Ishikawa (cell line): ENCODE data around the gene WBP11.

Experiments used
- CEBPB ChIP-seq: IDR thresholded peaks from 2 replicates; pipeline ENCODE4 v1.6.1; 2012
- CREB1 ChIP-seq: IDR thresholded peaks from 2 replicates; pipeline ENCODE4 v1.6.1; 2012; ENCODE audit warnings: low read depth
- EGR1 ChIP-seq: IDR thresholded peaks from 2 replicates; pipeline ENCODE4 v1.6.1; 2012
- EP300 ChIP-seq: IDR thresholded peaks from 2 replicates; pipeline ENCODE4 v1.6.1; 2012; ENCODE audit warnings: borderline replicate concordance
- FOXM1 ChIP-seq: IDR thresholded peaks from 2 replicates; pipeline ENCODE4 v1.6.1; 2012; ENCODE audit warnings: low read depth, borderline replicate concordance
- NFIC ChIP-seq: IDR thresholded peaks from 2 replicates; pipeline ENCODE4 v1.6.1; 2012
- RAD21 ChIP-seq: IDR thresholded peaks from 2 replicates; pipeline ENCODE4 v1.6.1; 2012; ENCODE audit warnings: low read depth
- TAF1 ChIP-seq: IDR thresholded peaks from 2 replicates; pipeline ENCODE4 v1.6.1; 2012; ENCODE audit warnings: low read depth, mild to moderate bottlenecking
- TCF12 ChIP-seq: IDR thresholded peaks from 2 replicates; pipeline ENCODE4 v1.6.1; 2012; ENCODE audit warnings: low read depth
- TEAD4 ChIP-seq: IDR thresholded peaks from 2 replicates; pipeline ENCODE4 v1.6.1; 2012
- USF1 ChIP-seq: IDR thresholded peaks from 2 replicates; pipeline ENCODE4 v1.6.1; 2012
- YY1 ChIP-seq: IDR thresholded peaks from 2 replicates; pipeline ENCODE4 v1.6.1; 2012; ENCODE audit warnings: low read depth
- ZBTB7A ChIP-seq: IDR thresholded peaks from 2 replicates; pipeline ENCODE4 v1.6.1; 2012; ENCODE audit warnings: low read depth
- TF ChIP-seq, protein P1 (sequence below): IDR thresholded peaks from 2 replicates; pipeline ENCODE4 v1.6.1; 2012; ENCODE audit warnings: low read depth, mild to moderate bottlenecking
- TF ChIP-seq, protein P2 (sequence below): IDR thresholded peaks from 2 replicates; pipeline ENCODE4 v1.6.1; 2012

WBP11 gene

GRCh38 chr12:14839262-14839661 is 36.0 kb upstream of the WBP11 start:
- TF ChIP-seq TAF1 (no peak), FOXM1 (no peak), EP300 (no peak), CEBPB (no peak), YY1 (no peak), ZBTB7A (no peak), EGR1 (no peak), NFIC (no peak), TCF12 (no peak), USF1 (no peak), CREB1 (no peak), TEAD4 (no peak), RAD21 (no peak)
- TF ChIP-seq, protein P1, sequence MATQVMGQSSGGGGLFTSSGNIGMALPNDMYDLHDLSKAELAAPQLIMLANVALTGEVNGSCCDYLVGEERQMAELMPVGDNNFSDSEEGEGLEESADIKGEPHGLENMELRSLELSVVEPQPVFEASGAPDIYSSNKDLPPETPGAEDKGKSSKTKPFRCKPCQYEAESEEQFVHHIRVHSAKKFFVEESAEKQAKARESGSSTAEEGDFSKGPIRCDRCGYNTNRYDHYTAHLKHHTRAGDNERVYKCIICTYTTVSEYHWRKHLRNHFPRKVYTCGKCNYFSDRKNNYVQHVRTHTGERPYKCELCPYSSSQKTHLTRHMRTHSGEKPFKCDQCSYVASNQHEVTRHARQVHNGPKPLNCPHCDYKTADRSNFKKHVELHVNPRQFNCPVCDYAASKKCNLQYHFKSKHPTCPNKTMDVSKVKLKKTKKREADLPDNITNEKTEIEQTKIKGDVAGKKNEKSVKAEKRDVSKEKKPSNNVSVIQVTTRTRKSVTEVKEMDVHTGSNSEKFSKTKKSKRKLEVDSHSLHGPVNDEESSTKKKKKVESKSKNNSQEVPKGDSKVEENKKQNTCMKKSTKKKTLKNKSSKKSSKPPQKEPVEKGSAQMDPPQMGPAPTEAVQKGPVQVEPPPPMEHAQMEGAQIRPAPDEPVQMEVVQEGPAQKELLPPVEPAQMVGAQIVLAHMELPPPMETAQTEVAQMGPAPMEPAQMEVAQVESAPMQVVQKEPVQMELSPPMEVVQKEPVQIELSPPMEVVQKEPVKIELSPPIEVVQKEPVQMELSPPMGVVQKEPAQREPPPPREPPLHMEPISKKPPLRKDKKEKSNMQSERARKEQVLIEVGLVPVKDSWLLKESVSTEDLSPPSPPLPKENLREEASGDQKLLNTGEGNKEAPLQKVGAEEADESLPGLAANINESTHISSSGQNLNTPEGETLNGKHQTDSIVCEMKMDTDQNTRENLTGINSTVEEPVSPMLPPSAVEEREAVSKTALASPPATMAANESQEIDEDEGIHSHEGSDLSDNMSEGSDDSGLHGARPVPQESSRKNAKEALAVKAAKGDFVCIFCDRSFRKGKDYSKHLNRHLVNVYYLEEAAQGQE, result no peak
- TF ChIP-seq, protein P2, sequence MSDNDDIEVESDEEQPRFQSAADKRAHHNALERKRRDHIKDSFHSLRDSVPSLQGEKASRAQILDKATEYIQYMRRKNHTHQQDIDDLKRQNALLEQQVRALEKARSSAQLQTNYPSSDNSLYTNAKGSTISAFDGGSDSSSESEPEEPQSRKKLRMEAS, result no peak

DNA sequence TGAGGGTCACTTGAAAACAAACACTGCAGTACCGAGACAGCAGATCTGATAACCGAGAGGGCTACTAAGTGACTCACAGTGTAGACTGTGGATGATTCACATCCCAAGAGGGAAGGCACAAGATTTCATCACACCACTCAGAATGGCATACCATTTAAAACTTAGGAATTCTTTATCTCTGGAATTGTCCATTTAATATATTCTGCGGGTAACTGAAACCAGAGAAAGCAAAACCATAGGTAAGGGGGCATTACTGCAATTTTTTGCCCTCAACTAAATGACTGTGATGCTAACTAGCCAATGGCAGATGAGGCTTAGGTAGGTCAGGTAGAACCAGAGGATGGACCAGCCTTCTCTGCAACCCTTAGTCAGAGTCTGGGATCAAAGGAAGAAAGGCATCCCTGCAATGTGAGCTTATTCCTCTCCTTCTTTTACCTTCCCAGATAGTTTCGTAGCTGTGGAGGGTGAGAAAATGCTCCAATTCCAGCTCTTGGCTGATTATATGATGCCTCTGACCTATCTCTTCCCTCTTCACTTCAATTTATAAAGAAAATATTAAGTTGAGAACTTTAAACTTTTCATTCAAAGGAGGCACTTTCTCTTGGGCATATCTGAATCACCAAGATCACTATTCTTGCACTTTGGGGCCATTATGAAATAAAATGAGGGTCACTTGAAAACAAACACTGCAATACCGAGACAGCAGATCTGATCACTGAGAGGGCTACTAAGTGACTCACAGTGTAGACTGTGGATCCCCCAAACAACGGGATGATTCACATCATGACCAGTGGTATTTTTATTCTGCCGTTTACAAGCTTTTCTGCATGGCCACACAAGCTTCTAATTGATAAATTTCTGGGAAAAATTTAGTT is 33.3 kb upstream of the WBP11 start:
- TF ChIP-seq, protein P1, result no peak
- TF ChIP-seq RAD21 (no peak), FOXM1 (no peak)

DNA sequence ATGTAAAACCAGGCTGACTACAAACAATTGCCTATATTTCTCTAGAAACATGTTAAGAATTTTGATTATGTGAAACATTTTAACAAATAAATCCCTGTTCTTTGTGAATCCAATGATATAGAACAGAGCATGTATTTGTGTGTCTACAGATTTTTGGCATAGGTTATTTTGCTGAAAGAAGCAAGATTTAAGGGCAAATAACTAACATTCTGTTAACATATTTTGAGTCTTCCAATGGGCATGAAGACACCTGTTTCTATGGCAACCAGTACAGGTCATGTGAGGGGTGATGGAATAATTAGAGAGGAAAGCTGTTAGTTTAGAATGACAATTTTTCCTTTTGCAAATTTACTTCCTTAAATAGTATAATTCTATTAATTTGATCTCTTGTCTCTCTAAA is 31.2 kb upstream of the WBP11 start:
- TF ChIP-seq USF1 (peak; percentile 45; the same call in 1 of the 2 replicates), EGR1 (no peak), TEAD4 (no peak)

DNA sequence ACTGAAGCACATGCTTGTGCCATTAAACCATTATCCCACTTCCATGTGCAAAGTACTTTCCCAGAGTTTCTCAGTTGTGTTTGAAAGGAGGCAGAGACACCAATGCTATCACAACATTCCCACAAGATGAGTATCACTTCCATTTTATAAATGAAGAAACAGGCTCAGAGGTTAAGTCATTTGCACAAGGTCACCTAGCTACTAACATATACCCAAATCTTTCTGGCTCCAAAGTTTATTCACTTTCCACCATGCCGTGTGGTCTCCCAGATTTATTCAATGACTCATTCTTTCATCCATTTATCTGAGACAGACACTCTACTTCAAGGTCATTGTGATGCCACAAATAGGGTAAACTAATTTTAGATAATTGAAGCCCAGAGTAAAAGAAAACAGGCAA is 30.7 kb upstream of the WBP11 start:
- TF ChIP-seq EP300, result no peak
- TF ChIP-seq, protein P2, result no peak
- no peak for TF ChIP-seq NFIC
- TF ChIP-seq TEAD4, result no peak
- TF ChIP-seq FOXM1, result no peak
- TF ChIP-seq, protein P1, result no peak
- no peak for TF ChIP-seq TAF1
- TF ChIP-seq USF1, result no peak
- TF ChIP-seq TCF12, result no peak
- TF ChIP-seq EGR1, result no peak
- TF ChIP-seq CEBPB, result no peak
- no peak for TF ChIP-seq CREB1
- TF ChIP-seq RAD21, result no peak
- TF ChIP-seq YY1, result no peak
- no peak for TF ChIP-seq ZBTB7A
